ENCODE measurements around the gene CCDC90B. TPM values are rescaled to one million over a fixed set of nuclear protein-coding genes. Genes with fewer than 3 reads are reported as not detected.

The CCDC90B gene
- 35.8 and 48.4 TPM in 2 replicates for total RNA-seq

DNA sequence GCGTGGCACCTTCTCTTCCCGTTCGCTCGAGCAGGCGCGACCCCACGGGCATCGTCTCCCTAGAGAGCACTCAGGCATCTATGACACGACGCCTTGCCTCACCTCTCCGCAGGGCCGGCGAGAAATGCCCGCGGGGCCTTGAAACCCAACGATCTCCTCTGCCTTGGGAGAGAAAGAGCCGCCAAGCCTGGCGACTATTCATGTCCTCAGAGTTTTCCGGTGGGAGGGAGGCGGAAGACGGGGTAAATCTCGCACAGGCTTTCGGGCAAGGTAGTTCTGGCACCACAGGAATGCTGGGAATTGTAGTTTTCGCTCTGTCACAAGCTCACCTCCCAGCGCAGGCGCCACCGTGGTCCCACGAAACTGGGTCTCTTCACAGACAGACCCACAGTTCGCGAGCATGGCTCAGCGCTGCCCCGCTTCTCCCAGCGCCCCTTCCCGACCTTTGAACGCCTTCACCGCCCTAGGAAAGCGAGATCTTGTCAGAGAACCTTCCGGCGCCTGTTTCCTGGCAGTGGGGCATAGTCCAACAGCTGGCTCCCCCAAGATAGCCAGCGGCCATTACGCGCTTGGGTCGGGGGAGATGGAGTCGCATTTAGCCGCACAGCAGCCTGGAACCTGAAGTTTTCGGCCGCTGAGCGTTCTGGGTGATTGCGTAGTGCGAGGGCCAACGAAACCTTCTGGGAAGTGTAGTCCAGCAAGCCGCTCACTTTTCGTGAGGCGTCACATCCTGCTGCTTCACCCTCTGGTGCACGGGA is at the start of gene CCDC90B:
Gene CCDC90B, minus strand, starts transcription at position 597 of the 758 bp plus-strand sequence. Its CDS starts 395 bp downstream, at position 202.
- H3K36me3 ChIP-seq (ENCODE audit: control insufficient read depth, insufficient read depth, low read length), result no peaks in the 10 kb centered on the region
- FAIRE-seq, result no peak

GRCh38 chr11:83335446-83336070 is 49.4 kb upstream of the CCDC90B start:
- FAIRE-seq (no peak), DNase-seq (ENCODE audit: low read depth) (no peak)
- Histone ChIP-seq H3K27me3 (ENCODE audit: control insufficient read depth, insufficient read depth, low read length) (no peaks in the 10 kb centered on the region), H3K36me3 (ENCODE audit: control insufficient read depth, insufficient read depth, low read length) (no peaks in the 10 kb centered on the region), H3K4me3 (ENCODE audit: low read depth, low read length) (no peak overlapping the region)
- no peak for TF ChIP-seq CTCF (IDR thresholded peaks at IDR 0.05; ENCODE audit: insufficient read depth, low read length, severe bottlenecking)

More for the DNA sequence above, at the start of gene CCDC90B:
- H3K4me3 ChIP-seq (ENCODE audit: low read depth, low read length), result peak within 1 kb of the TSS; percentile 60
- TF ChIP-seq CTCF (IDR thresholded peaks at IDR 0.05; ENCODE audit: insufficient read depth, low read length, severe bottlenecking), result peak; percentile 37
- no peaks in the 10 kb centered on the region for H3K27me3 ChIP-seq (ENCODE audit: control insufficient read depth, insufficient read depth, low read length)
- peak; percentile 97 for DNase-seq (ENCODE audit: low read depth)

- TF ChIP-seq CTCF (IDR thresholded peaks at IDR 0.05; ENCODE audit: insufficient read depth, low read length, severe bottlenecking), result no peak
- Histone ChIP-seq H3K27me3 (ENCODE audit: control insufficient read depth, insufficient read depth, low read length) (no peaks in the 10 kb centered on the region), H3K4me3 (ENCODE audit: low read depth, low read length) (no peak overlapping the region), H3K36me3 (ENCODE audit: control insufficient read depth, insufficient read depth, low read length) (no peaks in the 10 kb centered on the region)
- no peak for FAIRE-seq
- DNase-seq (ENCODE audit: low read depth), result no peak
Observed at GRCh38 chr11:83330303-83330702, 44.1 kb upstream of the CCDC90B start.

GRCh38 chr11:83326326-83326725 is 40.2 kb upstream of the CCDC90B start:
- H3K27me3 ChIP-seq (ENCODE audit: control insufficient read depth, insufficient read depth, low read length), result no peaks in the 10 kb centered on the region
- DNase-seq (ENCODE audit: low read depth), result no peak
- FAIRE-seq, result peak; percentile 76
- TF ChIP-seq CTCF (IDR thresholded peaks at IDR 0.05; ENCODE audit: insufficient read depth, low read length, severe bottlenecking), result no peak
- no peaks in the 10 kb centered on the region for H3K36me3 ChIP-seq (ENCODE audit: control insufficient read depth, insufficient read depth, low read length)
- no peak overlapping the region for H3K4me3 ChIP-seq (ENCODE audit: low read depth, low read length)

DNA sequence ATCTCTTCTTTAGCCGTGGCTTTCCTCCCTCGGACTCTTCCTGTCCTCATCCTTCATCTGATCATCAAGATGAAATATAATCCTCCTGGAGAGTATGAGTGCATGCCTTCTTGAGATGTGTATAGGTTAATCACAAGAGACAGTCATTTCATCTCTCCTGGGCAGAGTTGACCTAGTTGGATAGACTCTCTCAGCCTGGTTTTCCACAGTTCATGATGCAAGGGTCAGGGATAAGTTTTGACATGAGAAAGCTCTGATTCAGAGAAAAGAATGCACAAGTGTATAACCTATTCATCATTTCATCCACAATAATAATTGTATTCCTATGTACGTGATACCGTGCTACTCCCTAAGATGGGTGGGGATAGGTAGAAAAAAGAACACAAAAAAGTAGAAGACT is 33.2 kb upstream of the CCDC90B start:
- FAIRE-seq (peak; percentile 13), DNase-seq (ENCODE audit: low read depth) (peak; percentile 77)
- no peaks in the 10 kb centered on the region for H3K27me3 ChIP-seq (ENCODE audit: control insufficient read depth, insufficient read depth, low read length)
- TF ChIP-seq CTCF (IDR thresholded peaks at IDR 0.05; ENCODE audit: insufficient read depth, low read length, severe bottlenecking), result no peak
- no peak overlapping the region for H3K4me3 ChIP-seq (ENCODE audit: low read depth, low read length)
- H3K36me3 ChIP-seq (ENCODE audit: control insufficient read depth, insufficient read depth, low read length), result no peaks in the 10 kb centered on the region

All from bronchial epithelial cell (primary cell).